RPMI8226 (cell line): ENCODE results near the gene COG8.

Source experiments
- DNase-seq: peaks from one replicate; pipeline ENCODE4 v3.0.0-alpha.2; 2015

COG8 gene

GRCh38 chr16:69283851-69284250 lies 55.5 kb downstream of the COG8 start:
- DNase-seq, result no peak

- DNase-seq, result no peak
Observed at GRCh38 chr16:69277413-69277812, 62.0 kb downstream of the COG8 start.
